Choroid plexus epithelial cell (primary cell): ENCODE measurements around the gene PELI2.
A peak's percentile ranks its signal among the peaks of the same experiment; 100 is the strongest.

Experiments used
- DNase-seq: peaks from one replicate; pipeline ENCODE4 v3.0.0-alpha.2; 2010; ENCODE audit warnings: low read depth
- H3K4me3 ChIP-seq: 2 replicates; pipeline ENCODE4 v1.5.1; 2011; ENCODE audit warnings: low read depth, mild to moderate bottlenecking, control low read depth, low read length, moderate library complexity
- CTCF ChIP-seq: conservative IDR thresholded peaks from 2 replicates; pipeline ENCODE4 v1.5.1; 2011; ENCODE audit warnings: low read depth, mild to moderate bottlenecking, control low read depth, inconsistent platforms, low read length, moderate library complexity

Gene PELI2

GRCh38 chr14:56244138-56244789 is 126.1 kb downstream of the PELI2 start:
- DNase-seq, result peak; percentile 50
- TF ChIP-seq CTCF, result no peak
- no peak overlapping the region for H3K4me3 ChIP-seq

- TF ChIP-seq CTCF, result peak; percentile 57
- H3K4me3 ChIP-seq, result no peak overlapping the region
- DNase-seq, result peak; percentile 64
These were observed 129.4 kb downstream of the PELI2 start for GRCh38 chr14:56247495-56248200.

GRCh38 chr14:56248442-56248841 is 130.2 kb downstream of the PELI2 start:
- DNase-seq, result no peak
- no peak overlapping the region for H3K4me3 ChIP-seq
- no peak for TF ChIP-seq CTCF

- no peak for DNase-seq
- TF ChIP-seq CTCF, result no peak
- H3K4me3 ChIP-seq, result no peak overlapping the region
These were observed 142.8 kb downstream of the PELI2 start for GRCh38 chr14:56261046-56261445.

GRCh38 chr14:56262530-56262929 is 144.3 kb downstream of the PELI2 start:
- TF ChIP-seq CTCF, result no peak
- no peak overlapping the region for H3K4me3 ChIP-seq
- DNase-seq, result no peak

GRCh38 chr14:56268039-56268438 is 149.8 kb downstream of the PELI2 start:
- no peak overlapping the region for H3K4me3 ChIP-seq
- TF ChIP-seq CTCF, result no peak
- no peak for DNase-seq

GRCh38 chr14:56268673-56269072 is 150.5 kb downstream of the PELI2 start:
- DNase-seq, result peak; percentile 67

More at GRCh38 chr14:56268673-56269072, 150.5 kb downstream of the PELI2 start:
- no peak overlapping the region for H3K4me3 ChIP-seq
- no peak for TF ChIP-seq CTCF
